NCI-H2227 treated with DMSO at 0.1 percent for 48 hours (cell line): ENCODE measurements around the gene S1PR1.
"Not testable (repeated sequence)": the region's sequence is repeated elsewhere in the genome, so short reads cannot be mapped to it uniquely, and the experiment has no call there.

Source experiments
- DNase-seq: peaks from one replicate; lab custom pipeline; 2025; lab: John Stamatoyannopoulos, UW

The S1PR1 gene

GRCh38 chr1:101219924-101220870 lies 16.6 kb upstream of the S1PR1 start:
- DNase-seq: no peak

DNA sequence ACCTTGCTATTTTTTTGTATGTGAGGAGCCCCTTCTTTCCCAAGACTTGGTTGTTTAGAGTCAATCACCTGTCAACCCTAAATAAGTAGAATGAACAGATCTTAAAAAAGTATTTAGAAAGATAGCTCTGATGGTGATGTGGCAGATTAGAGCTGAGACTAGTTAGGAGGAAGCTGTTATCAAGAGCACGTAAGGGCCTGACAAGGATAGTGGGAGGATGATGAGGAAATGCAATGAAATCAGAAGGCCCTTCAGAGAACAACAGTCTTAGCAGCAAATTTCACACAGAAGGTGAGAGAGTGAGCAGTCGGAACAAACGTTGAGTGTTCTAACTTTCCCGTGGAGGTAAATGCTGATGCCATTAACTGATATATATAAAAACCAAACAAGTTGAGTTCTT lies 15.9 kb upstream of the S1PR1 start:
- no peak for DNase-seq

GRCh38 chr1:101221945-101222429 lies 14.8 kb upstream of the S1PR1 start:
- no peak for DNase-seq

GRCh38 chr1:101227837-101228236 lies 9.0 kb upstream of the S1PR1 start:
- DNase-seq: no peak

GRCh38 chr1:101228424-101229134 lies 8.2 kb upstream of the S1PR1 start:
- no peak for DNase-seq

- DNase-seq: not testable (repeated sequence)
These were observed 4.6 kb upstream of the S1PR1 start for GRCh38 chr1:101232182-101232581.

DNA sequence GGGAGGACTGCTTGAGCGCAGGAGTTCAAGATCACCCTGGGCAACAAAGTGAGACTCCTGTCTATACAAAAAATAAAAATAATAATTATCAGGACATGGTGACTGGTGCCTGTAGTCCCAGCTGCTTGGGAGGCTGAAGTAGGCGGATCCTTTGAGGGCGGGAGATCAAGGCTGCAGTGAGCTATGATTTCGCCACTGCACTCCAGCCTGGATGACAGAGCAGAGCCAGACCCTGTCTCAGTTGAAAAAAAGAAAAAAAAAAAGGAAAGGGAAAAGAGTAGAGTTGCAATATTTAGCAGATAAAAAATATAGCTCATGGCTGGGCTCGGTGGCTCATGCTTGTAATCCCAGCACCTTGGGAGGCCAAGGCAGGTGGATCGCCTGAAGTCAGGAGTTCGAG lies 3.3 kb upstream of the S1PR1 start:
- no peak for DNase-seq

DNA sequence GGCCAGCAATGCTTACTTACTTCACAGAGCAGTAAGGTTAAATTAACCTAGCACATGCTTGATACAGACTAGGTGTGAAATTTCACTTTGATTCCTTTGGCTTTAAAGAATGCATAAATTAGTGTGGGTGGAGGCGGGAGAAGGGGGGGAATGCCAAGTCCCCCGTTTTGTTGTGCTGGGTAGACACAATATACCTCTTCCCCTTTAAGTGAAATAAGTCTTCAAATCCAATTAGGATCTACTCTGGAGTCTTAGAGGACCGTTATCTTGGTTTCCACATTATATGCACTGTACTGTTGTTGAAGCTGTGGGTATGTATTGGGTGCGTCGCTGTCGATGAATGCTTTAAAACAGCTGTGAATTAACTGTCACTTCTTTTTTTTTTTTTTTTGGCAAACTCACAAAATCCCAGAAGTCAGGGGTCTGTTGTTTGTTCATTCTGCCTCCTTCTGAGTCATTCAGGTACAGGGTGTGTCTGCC lies 1.6 kb upstream of the S1PR1 start:
- DNase-seq: no peak

DNA sequence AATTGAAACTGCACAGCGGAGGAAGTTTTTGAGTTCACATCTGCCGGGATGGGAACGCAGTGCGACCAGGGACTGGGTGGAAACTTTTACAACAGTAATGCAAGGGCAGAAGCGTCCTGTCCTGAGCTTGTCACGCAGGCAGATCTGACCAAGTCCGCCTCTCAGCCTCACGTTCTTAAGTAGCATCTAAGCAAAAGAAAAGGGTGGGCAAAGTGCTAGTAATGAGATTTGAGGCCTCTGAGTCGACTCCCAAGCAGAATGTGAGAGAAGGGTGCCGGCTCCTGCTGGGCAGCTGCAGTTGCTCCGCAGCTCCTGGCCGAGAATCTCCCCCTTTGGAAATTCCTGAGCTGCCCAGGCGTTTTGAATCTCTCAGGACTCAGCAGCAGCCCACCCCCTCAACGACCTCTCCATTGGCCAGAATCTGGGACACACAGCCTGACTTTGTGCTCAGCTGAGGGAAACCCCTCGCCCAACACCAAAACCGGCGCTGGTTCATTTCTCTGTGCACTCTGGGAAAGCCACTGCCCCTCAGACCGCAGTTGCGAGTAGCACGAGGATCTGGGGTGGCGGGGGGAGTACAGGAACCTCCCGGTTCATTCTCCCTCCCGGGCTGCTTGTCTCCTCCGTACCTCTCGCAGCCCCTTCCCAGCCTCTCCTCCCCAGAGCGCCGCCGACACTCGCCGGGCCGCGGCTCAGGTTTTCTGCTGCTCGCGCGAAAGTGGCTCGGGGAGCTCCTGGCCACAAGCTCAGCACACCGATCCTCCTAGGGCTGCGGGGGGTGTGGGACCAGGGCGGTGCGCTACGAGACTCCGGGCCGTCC lies 913 bp upstream of the S1PR1 start:
- DNase-seq: no peak

DNA sequence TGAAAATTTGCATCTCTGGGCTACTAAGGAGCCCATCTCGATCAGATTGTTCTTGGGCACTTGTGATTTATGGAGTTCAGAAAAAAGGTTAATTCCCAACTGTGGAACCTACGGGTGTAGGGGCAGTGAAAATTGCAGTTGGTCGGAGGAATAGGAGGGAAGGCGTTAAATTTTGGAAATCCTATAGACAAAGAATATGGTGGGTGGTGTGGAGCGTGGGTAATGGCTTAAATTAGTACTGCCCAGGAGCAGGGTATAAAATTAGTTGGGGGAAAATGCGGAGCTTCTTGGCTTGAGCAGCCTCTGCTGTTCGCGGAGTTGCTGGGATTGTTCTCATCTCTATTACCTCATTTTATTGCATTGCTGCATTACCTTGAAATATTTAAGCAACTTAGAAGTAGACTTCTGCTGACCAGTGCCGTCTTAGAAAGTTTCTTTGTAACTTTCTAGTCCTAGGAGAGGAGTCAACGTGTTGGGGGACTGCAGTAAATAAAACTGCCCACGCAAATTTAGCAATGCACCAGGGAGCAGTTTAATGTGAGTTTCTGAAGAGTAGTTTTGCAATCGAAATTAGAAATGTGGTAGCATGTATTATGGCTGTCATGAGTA lies 514 bp downstream of the S1PR1 start:
- DNase-seq: no peak

GRCh38 chr1:101238031-101238628 lies 1.3 kb downstream of the S1PR1 start:
- DNase-seq: no peak

DNA sequence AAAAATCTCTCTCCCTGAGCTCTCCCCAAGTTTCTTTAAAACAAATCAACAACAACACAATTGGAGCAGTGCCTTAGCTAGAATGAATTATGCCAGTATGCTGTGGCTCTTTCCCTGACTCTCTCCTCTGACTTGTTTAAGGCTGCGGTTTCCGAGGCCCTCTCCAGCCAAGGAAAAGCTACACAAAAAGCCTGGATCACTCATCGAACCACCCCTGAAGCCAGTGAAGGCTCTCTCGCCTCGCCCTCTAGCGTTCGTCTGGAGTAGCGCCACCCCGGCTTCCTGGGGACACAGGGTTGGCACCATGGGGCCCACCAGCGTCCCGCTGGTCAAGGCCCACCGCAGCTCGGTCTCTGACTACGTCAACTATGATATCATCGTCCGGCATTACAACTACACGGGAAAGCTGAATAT lies 1.9 kb downstream of the S1PR1 start:
- peak; percentile 73 for DNase-seq

DNA sequence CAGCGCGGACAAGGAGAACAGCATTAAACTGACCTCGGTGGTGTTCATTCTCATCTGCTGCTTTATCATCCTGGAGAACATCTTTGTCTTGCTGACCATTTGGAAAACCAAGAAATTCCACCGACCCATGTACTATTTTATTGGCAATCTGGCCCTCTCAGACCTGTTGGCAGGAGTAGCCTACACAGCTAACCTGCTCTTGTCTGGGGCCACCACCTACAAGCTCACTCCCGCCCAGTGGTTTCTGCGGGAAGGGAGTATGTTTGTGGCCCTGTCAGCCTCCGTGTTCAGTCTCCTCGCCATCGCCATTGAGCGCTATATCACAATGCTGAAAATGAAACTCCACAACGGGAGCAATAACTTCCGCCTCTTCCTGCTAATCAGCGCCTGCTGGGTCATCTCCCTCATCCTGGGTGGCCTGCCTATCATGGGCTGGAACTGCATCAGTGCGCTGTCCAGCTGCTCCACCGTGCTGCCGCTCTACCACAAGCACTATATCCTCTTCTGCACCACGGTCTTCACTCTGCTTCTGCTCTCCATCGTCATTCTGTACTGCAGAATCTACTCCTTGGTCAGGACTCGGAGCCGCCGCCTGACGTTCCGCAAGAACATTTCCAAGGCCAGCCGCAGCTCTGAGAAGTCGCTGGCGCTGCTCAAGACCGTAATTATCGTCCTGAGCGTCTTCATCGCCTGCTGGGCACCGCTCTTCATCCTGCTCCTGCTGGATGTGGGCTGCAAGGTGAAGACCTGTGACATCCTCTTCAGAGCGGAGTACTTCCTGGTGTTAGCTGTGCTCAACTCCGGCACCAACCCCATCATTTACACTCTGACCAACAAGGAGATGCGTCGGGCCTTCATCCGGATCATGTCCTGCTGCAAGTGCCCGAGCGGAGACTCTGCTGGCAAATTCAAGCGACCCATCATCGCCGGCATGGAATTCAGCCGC lies 2.5 kb downstream of the S1PR1 start:
- DNase-seq: peak; percentile 77

DNA sequence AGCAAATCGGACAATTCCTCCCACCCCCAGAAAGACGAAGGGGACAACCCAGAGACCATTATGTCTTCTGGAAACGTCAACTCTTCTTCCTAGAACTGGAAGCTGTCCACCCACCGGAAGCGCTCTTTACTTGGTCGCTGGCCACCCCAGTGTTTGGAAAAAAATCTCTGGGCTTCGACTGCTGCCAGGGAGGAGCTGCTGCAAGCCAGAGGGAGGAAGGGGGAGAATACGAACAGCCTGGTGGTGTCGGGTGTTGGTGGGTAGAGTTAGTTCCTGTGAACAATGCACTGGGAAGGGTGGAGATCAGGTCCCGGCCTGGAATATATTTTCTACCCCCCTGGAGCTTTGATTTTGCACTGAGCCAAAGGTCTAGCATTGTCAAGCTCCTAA lies 3.2 kb downstream of the S1PR1 start:
- DNase-seq: peak; percentile 44

DNA sequence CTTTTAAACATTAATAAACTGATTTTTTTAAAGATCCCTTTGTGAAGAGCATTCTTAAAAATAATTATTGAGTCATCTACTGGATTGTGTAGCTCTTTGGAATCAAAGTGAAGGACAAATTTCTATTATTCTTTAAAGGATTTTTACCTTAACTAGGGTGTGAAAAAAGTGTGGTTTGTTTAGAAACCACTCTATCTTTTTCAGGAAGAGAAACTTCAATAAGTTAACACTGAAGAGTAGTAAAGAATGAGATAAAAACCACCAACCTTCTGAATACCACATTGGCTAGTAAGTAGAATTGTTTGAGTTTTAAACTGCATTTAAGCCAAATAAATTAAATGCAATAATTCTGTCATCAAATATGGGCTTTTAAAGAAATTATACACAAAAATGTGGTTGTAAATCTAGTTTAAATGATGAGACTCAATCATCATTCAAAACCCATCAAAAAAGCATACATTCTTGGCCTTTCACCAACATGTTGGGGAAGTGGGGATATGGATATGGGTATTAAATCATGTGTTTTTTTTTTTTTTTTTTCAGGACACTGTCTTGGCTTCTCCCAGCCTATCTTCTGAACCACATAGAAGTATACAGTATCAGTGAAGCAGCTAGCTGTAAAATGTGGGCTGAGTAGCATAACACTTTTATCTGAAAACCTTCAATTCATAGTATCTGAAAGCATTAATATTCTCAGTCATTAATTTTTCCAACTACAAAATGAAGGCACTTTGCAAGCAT lies 4.8 kb downstream of the S1PR1 start:
- no peak for DNase-seq

- no peak for DNase-seq
These were observed 5.7 kb downstream of the S1PR1 start for GRCh38 chr1:101242324-101243050.

DNA sequence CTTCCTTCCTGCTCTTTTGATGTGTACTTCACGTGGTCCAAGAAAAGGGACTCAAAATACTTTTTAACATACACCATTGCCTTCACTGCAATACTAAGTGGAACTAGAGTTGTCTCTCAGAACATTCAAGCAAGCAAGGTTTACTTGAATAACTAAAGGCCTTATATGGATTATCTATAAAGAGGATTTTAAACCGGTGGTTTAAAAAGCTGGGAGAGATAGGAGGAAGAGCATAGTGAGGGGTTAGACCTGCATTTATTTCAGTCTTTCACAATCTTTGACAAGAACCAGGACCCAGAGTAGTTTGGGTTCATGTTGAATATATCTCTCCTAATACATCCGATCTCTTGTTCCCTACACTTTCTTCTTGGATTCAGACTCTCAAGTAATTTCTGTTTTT lies 6.9 kb downstream of the S1PR1 start:
- DNase-seq: no peak

DNA sequence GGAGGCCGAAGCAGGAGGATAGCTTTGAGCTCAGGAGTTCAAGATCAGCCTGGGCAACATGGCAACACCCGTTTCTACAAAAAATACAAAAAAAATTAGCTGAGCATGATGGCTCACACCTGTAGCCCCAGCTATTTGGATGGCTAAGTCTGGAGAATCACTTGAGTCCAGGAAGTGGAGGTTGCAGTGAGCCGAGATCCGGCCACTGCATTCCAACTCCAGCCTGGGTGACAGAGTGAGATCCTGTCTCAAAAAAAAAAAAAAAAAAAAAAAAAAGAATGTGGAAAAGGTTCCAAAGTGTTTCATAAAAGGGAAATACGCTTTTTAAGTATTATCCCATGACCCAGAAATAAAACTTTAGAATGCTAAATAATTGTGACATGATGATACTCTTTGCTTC lies 8.0 kb downstream of the S1PR1 start:
- no peak for DNase-seq
